HepG2 (cell line): ENCODE data around the gene DNAJC5. TPM values are rescaled to one million over a fixed set of nuclear protein-coding genes. Genes with fewer than 3 reads are reported as not detected.

Experiments used
- ATM ChIP-seq: fragments of 450-650 bp; IDR thresholded peaks from 2 replicates; pipeline ENCODE4 v1.7.1; 2017; ENCODE audit warnings: mild to moderate bottlenecking, borderline replicate concordance
- FOXA3 ChIP-seq: IDR thresholded peaks from 2 replicates; pipeline ENCODE4 v1.6.1; 2016; ENCODE audit warnings: missing genetic modification reagents, missing compliant biosample characterization
- FOXM1 ChIP-seq: sonication (generic); formaldehyde crosslinking; IDR thresholded peaks from 2 replicates; pipeline ENCODE4 v1.5.0; 2020; ENCODE audit warnings: missing genetic modification reagents
- GABPB1 ChIP-seq: IDR thresholded peaks from 2 replicates; pipeline ENCODE4 v1.6.1; 2016; ENCODE audit warnings: mild to moderate bottlenecking, missing genetic modification reagents, moderate library complexity, missing compliant biosample characterization
- HDAC1 ChIP-seq: sonication (generic); formaldehyde crosslinking; IDR thresholded peaks from 2 replicates; pipeline ENCODE4 v1.5.1; 2020; ENCODE audit warnings: mild to moderate bottlenecking, missing genetic modification reagents
- HNRNPLL ChIP-seq: fragments of 200-400 bp; formaldehyde crosslinking; IDR thresholded peaks from 2 replicates; pipeline ENCODE4 v1.6.1; 2017; ENCODE audit warnings: mild to moderate bottlenecking, low read depth, low read length; ENCODE audit not compliant: poor library complexity, severe bottlenecking
- HOXA3 ChIP-seq: sonication (generic); formaldehyde crosslinking; IDR thresholded peaks from 2 replicates; pipeline ENCODE4 v1.5.0; 2020; ENCODE audit warnings: missing genetic modification reagents
- NAIF1 ChIP-seq: sonication (generic); formaldehyde crosslinking; IDR thresholded peaks from 2 replicates; pipeline ENCODE4 v1.5.0; 2020; ENCODE audit warnings: mild to moderate bottlenecking, missing genetic modification reagents, borderline replicate concordance
- PCBP1 ChIP-seq: fragments of 200-400 bp; formaldehyde crosslinking; IDR thresholded peaks from 2 replicates; pipeline ENCODE4 v1.6.1; 2017; ENCODE audit warnings: mild to moderate bottlenecking, low read depth, low read length, borderline replicate concordance
- PHF5A ChIP-seq: IDR thresholded peaks from one replicate; pipeline ENCODE4 v1.6.1; 2018; ENCODE audit warnings: low read depth, missing genetic modification reagents; ENCODE audit not compliant: unreplicated experiment
- PPARG ChIP-seq: conservative IDR thresholded peaks from 2 replicates; pipeline ENCODE4 v1.6.1; 2016; ENCODE audit warnings: missing biosample characterization, missing genetic modification reagents
- RBM39 ChIP-seq: fragments of 200-400 bp; formaldehyde crosslinking; IDR thresholded peaks from one replicate; pipeline ENCODE4 v1.6.1; 2018; ENCODE audit warnings: antibody characterized with exemption, mild to moderate bottlenecking, low read depth, low read length; ENCODE audit not compliant: poor library complexity, severe bottlenecking
- RFX5 ChIP-seq: IDR thresholded peaks from 2 replicates; pipeline ENCODE4 v1.6.1; 2011; ENCODE audit warnings: low read depth, low read length, improper control_type of control experiment
- RXRB ChIP-seq: IDR thresholded peaks from 2 replicates; pipeline ENCODE4 v1.6.1; 2016; ENCODE audit warnings: borderline replicate concordance, missing genetic modification reagents, missing compliant biosample characterization
- SPEN ChIP-seq: sonication (generic); formaldehyde crosslinking; IDR thresholded peaks from 2 replicates; pipeline ENCODE4 v1.5.1; 2020; ENCODE audit warnings: low read depth, mild to moderate bottlenecking, missing genetic modification reagents
- TBX2 ChIP-seq: sonication (generic); formaldehyde crosslinking; IDR thresholded peaks from 2 replicates; pipeline ENCODE4 v1.5.0; 2020; ENCODE audit warnings: missing genetic modification reagents, mild to moderate bottlenecking, borderline replicate concordance
- TEAD3 ChIP-seq: optimal IDR thresholded peaks from 2 replicates; pipeline ENCODE3; 2016; ENCODE audit warnings: borderline replicate concordance
- TMF1 ChIP-seq: sonication (generic); formaldehyde crosslinking; IDR thresholded peaks from 2 replicates; pipeline ENCODE4 v1.8.1; 2022; ENCODE audit warnings: low read depth, missing genetic modification reagents
- TOE1 ChIP-seq: sonication (generic); formaldehyde crosslinking; IDR thresholded peaks from 2 replicates; pipeline ENCODE4 v1.4.0; 2020; ENCODE audit warnings: mild to moderate bottlenecking, missing genetic modification reagents
- ZBTB7B ChIP-seq: sonication (generic); formaldehyde crosslinking; IDR thresholded peaks from 2 replicates; pipeline ENCODE4 v1.4.0; 2020; ENCODE audit warnings: missing genetic modification reagents
- ZKSCAN1 ChIP-seq: fragments of 150-350 bp; IDR thresholded peaks from 2 replicates; pipeline ENCODE4 v1.6.1; 2014; ENCODE audit warnings: low read length
- ZNF430 ChIP-seq: sonication (generic); formaldehyde crosslinking; IDR thresholded peaks from 2 replicates; pipeline ENCODE4 v1.9.0; 2021; ENCODE audit warnings: mild to moderate bottlenecking, missing genetic modification reagents
- ZNF550 ChIP-seq: sonication (generic); formaldehyde crosslinking; IDR thresholded peaks from 2 replicates; pipeline ENCODE4 v1.4.0; 2020; ENCODE audit warnings: mild to moderate bottlenecking, missing genetic modification reagents, borderline replicate concordance
- ZNF605 ChIP-seq: sonication (generic); formaldehyde crosslinking; IDR thresholded peaks from 2 replicates; pipeline ENCODE4 v1.8.0; 2022; ENCODE audit warnings: mild to moderate bottlenecking, missing genetic modification reagents
- ZNF703 ChIP-seq: sonication (generic); formaldehyde crosslinking; IDR thresholded peaks from 2 replicates; pipeline ENCODE4 v1.5.1; 2020; ENCODE audit warnings: missing genetic modification reagents, mild to moderate bottlenecking, moderate library complexity, borderline replicate concordance
- ZNF883 ChIP-seq: sonication (generic); formaldehyde crosslinking; IDR thresholded peaks from 2 replicates; pipeline ENCODE4 v1.5.1; 2020; ENCODE audit warnings: mild to moderate bottlenecking, missing genetic modification reagents; ENCODE audit errors: not compliant biosample characterization
- polyA plus RNA-seq, 8 experiments: library from polyadenylated mRNA; depleted of rRNA in 3 of 8; stranded (reverse) in 7 of 8; unstranded in 1 of 8; fragments of >200 nt; fragmentation: Illumina TruSeq in 4 of 8; extraction: Trizol in 4 of 8; gene quantifications; 2 replicates each; pipeline versions ENCODE4 v1.2.1 to v1.2.3, GENCODE V29; 2011 to 2016; ENCODE audit warnings: low read depth in 4 of 8, missing spikeins in 1 of 8, mixed read lengths in 1 of 8; ENCODE audit not compliant: insufficient read depth in 1 of 8
- total RNA-seq, 5 experiments: library from RNA; depleted of rRNA; stranded (reverse); fragments of >200 nt; fragmentation: Illumina TruSeq; extraction: Trizol; gene quantifications; 2 replicates each; pipeline ENCODE4 v1.2.3, GENCODE V29; 2016; ENCODE audit warnings: low read depth in 1 of 5
- TF ChIP-seq, protein P1 (sequence below): sonication (generic); formaldehyde crosslinking; IDR thresholded peaks from 2 replicates; pipeline ENCODE4 v1.4.0; 2020; ENCODE audit warnings: missing genetic modification reagents
- TF ChIP-seq, protein P2 (sequence below): sonication (generic); formaldehyde crosslinking; IDR thresholded peaks from 2 replicates; pipeline ENCODE4 v1.5.0; 2020; ENCODE audit warnings: mild to moderate bottlenecking, missing genetic modification reagents, moderate library complexity
- TF ChIP-seq, protein P3 (sequence below): sonication (generic); formaldehyde crosslinking; IDR thresholded peaks from 2 replicates; pipeline ENCODE4 v1.8.0; 2022; ENCODE audit warnings: mild to moderate bottlenecking, missing genetic modification reagents, moderate library complexity

Gene DNAJC5
- total and polyA plus RNA-seq, 2 of the 13 experiments (the other 11 are each of a cell fraction or from before 2014, with no cell fraction given): 42.8 to 64.5 TPM

- TF ChIP-seq TBX2: peak; percentile 49
- TF ChIP-seq ZKSCAN1: no peak
- no peak; the same call in 1 of the 2 replicates for TF ChIP-seq ZNF605 (CRISPR knock-in tag)
- TF ChIP-seq TEAD3 (CRISPR knock-in tag): peak; percentile 46
- TF ChIP-seq ZNF430 (CRISPR knock-in tag): no peak
- TF ChIP-seq ZNF550 (CRISPR knock-in tag): no peak
- TF ChIP-seq SPEN: 0 out of 2 replicates have a peak, but pooled peaks have one; percentile 37
- peak; percentile 63; the same call in 1 of the 2 replicates for TF ChIP-seq GABPB1 (CRISPR knock-in tag)
- TF ChIP-seq FOXA3 (CRISPR knock-in tag): 0 out of 2 replicates have a peak, but pooled peaks have one; percentile 10
- TF ChIP-seq PHF5A (CRISPR knock-in tag): no peak
- TF ChIP-seq TOE1 (CRISPR knock-in tag): no peak
- TF ChIP-seq, protein P1, sequence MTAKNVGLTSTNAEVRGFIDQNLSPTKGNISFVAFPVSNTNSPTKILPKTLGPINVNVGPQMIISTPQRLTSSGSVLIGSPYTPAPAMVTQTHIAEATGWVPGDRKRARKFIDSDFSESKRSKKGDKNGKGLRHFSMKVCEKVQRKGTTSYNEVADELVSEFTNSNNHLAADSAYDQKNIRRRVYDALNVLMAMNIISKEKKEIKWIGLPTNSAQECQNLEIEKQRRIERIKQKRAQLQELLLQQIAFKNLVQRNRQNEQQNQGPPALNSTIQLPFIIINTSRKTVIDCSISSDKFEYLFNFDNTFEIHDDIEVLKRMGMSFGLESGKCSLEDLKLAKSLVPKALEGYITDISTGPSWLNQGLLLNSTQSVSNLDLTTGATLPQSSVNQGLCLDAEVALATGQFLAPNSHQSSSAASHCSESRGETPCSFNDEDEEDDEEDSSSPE (CRISPR knock-in tag): peak; percentile 22; the same call in 1 of the 2 replicates
- TF ChIP-seq TMF1 (CRISPR knock-in tag): peak; percentile 58; the same call in 1 of the 2 replicates
- TF ChIP-seq HNRNPLL: peak; percentile 40
- peak; percentile 73 for TF ChIP-seq RXRB (CRISPR knock-in tag)
- TF ChIP-seq HDAC1 (CRISPR knock-in tag): peak; percentile 62
- no peak for TF ChIP-seq NAIF1 (CRISPR knock-in tag)
- TF ChIP-seq ATM: no peak
- TF ChIP-seq PPARG (CRISPR knock-in tag): 0 out of 2 replicates have a peak, but pooled peaks have one; percentile 15
- TF ChIP-seq, protein P2, sequence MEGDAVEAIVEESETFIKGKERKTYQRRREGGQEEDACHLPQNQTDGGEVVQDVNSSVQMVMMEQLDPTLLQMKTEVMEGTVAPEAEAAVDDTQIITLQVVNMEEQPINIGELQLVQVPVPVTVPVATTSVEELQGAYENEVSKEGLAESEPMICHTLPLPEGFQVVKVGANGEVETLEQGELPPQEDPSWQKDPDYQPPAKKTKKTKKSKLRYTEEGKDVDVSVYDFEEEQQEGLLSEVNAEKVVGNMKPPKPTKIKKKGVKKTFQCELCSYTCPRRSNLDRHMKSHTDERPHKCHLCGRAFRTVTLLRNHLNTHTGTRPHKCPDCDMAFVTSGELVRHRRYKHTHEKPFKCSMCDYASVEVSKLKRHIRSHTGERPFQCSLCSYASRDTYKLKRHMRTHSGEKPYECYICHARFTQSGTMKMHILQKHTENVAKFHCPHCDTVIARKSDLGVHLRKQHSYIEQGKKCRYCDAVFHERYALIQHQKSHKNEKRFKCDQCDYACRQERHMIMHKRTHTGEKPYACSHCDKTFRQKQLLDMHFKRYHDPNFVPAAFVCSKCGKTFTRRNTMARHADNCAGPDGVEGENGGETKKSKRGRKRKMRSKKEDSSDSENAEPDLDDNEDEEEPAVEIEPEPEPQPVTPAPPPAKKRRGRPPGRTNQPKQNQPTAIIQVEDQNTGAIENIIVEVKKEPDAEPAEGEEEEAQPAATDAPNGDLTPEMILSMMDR: peak; percentile 30
- TF ChIP-seq ZBTB7B (CRISPR knock-in tag): peak; percentile 83; the same call in 1 of the 2 replicates
- TF ChIP-seq RFX5: no peak
- TF ChIP-seq HOXA3 (CRISPR knock-in tag): peak; percentile 46; the same call in 1 of the 2 replicates
- peak; percentile 42 for TF ChIP-seq ZNF883 (CRISPR knock-in tag)
- TF ChIP-seq, protein P3, sequence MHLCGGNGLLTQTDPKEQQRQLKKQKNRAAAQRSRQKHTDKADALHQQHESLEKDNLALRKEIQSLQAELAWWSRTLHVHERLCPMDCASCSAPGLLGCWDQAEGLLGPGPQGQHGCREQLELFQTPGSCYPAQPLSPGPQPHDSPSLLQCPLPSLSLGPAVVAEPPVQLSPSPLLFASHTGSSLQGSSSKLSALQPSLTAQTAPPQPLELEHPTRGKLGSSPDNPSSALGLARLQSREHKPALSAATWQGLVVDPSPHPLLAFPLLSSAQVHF (CRISPR knock-in tag): 0 out of 2 replicates have a peak, but pooled peaks have one; percentile 12
- TF ChIP-seq PCBP1: no peak; the same call in 1 of the 2 replicates
- no peak for TF ChIP-seq FOXM1
- TF ChIP-seq RBM39: peak; percentile 45
- no peak for TF ChIP-seq ZNF703 (CRISPR knock-in tag)
Observed at GRCh38 chr20:63846128-63846771, 48.7 kb upstream of the DNAJC5 start (continued).
